ENCODE data around the gene NRXN3.

DNA sequence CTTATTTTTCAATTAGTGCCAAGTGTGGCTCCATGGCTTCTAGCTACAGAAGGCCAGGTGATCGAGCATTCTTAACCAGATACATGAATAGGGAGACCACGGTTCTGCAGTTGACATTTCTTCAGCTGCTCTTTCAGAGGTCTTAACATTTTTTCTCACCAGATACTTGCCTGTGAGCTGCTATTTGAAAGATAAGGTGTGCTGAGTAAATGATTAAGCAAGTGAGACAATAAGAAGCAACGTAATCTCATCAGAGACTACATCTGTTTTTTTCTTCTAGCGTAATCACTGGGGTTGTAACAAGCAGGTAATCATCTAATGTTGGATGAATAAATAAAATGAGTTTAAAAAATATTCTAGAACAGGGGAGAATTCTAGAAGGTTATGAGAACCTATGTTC, 1128.2 kb downstream of the NRXN3 start:
- TF ChIP-seq, protein P1, sequence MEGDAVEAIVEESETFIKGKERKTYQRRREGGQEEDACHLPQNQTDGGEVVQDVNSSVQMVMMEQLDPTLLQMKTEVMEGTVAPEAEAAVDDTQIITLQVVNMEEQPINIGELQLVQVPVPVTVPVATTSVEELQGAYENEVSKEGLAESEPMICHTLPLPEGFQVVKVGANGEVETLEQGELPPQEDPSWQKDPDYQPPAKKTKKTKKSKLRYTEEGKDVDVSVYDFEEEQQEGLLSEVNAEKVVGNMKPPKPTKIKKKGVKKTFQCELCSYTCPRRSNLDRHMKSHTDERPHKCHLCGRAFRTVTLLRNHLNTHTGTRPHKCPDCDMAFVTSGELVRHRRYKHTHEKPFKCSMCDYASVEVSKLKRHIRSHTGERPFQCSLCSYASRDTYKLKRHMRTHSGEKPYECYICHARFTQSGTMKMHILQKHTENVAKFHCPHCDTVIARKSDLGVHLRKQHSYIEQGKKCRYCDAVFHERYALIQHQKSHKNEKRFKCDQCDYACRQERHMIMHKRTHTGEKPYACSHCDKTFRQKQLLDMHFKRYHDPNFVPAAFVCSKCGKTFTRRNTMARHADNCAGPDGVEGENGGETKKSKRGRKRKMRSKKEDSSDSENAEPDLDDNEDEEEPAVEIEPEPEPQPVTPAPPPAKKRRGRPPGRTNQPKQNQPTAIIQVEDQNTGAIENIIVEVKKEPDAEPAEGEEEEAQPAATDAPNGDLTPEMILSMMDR (IDR thresholded peaks at IDR 0.05; ENCODE audit: poor library complexity, severe bottlenecking) = no peak
- TF ChIP-seq EP300 (conservative IDR thresholded peaks at IDR 0.05; ENCODE audit: poor library complexity, severe bottlenecking) (no peak), RAD21 (conservative IDR thresholded peaks at IDR 0.05) (no peak), EZH2 (IDR thresholded peaks at IDR 0.05; ENCODE audit: borderline replicate concordance, insufficient read depth, low read length, poor library complexity, severe bottlenecking) (no peak), POLR2AphosphoS5 (IDR thresholded peaks at IDR 0.05) (no peak), TAF1 (IDR thresholded peaks at IDR 0.05; ENCODE audit: low read depth) (no peak), MXI1 (conservative IDR thresholded peaks at IDR 0.05; ENCODE audit: poor library complexity, severe bottlenecking) (no peak)
- TF ChIP-seq, protein P2, sequence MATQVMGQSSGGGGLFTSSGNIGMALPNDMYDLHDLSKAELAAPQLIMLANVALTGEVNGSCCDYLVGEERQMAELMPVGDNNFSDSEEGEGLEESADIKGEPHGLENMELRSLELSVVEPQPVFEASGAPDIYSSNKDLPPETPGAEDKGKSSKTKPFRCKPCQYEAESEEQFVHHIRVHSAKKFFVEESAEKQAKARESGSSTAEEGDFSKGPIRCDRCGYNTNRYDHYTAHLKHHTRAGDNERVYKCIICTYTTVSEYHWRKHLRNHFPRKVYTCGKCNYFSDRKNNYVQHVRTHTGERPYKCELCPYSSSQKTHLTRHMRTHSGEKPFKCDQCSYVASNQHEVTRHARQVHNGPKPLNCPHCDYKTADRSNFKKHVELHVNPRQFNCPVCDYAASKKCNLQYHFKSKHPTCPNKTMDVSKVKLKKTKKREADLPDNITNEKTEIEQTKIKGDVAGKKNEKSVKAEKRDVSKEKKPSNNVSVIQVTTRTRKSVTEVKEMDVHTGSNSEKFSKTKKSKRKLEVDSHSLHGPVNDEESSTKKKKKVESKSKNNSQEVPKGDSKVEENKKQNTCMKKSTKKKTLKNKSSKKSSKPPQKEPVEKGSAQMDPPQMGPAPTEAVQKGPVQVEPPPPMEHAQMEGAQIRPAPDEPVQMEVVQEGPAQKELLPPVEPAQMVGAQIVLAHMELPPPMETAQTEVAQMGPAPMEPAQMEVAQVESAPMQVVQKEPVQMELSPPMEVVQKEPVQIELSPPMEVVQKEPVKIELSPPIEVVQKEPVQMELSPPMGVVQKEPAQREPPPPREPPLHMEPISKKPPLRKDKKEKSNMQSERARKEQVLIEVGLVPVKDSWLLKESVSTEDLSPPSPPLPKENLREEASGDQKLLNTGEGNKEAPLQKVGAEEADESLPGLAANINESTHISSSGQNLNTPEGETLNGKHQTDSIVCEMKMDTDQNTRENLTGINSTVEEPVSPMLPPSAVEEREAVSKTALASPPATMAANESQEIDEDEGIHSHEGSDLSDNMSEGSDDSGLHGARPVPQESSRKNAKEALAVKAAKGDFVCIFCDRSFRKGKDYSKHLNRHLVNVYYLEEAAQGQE (IDR thresholded peaks at IDR 0.05; ENCODE audit: borderline replicate concordance) = no peak
